GM19023 (cell line): ENCODE results near the gene PTTG2.

Experiments
- ATAC-seq: cut with Tn5 transposase; IDR thresholded peaks from one replicate; pipeline ENCODE4 v1.9.1; 2021; ENCODE audit warnings: mild to moderate bottlenecking, moderate library complexity; ENCODE audit not compliant: unreplicated experiment

Gene PTTG2

GRCh38 chr4:38005637-38006036 is 45.4 kb downstream of the PTTG2 start:
- no peak for ATAC-seq

GRCh38 chr4:38007645-38008044 is 47.4 kb downstream of the PTTG2 start:
- no peak for ATAC-seq

GRCh38 chr4:38008571-38009021 is 48.4 kb downstream of the PTTG2 start:
- no peak for ATAC-seq

- no peak for ATAC-seq
Observed at GRCh38 chr4:38009421-38009820, 49.2 kb downstream of the PTTG2 start.

- no peak for ATAC-seq
Observed at GRCh38 chr4:38009949-38010348, 49.8 kb downstream of the PTTG2 start.
